Activated CD4-positive, alpha-beta T cell treated with anti-CD3 and anti-CD28 coated beads, Interleukin-2, amount 50 U/mL, for 48 hours (primary cell): ENCODE data around the gene PDLIM1.

Source experiments
- DNase-seq, 2 experiments: peaks; one replicate each; pipeline ENCODE4 v3.0.0-alpha.2; 2020

The PDLIM1 gene

GRCh38 chr10:95287281-95287680 is 3.5 kb downstream of the PDLIM1 start:
- DNase-seq = no peak

DNA sequence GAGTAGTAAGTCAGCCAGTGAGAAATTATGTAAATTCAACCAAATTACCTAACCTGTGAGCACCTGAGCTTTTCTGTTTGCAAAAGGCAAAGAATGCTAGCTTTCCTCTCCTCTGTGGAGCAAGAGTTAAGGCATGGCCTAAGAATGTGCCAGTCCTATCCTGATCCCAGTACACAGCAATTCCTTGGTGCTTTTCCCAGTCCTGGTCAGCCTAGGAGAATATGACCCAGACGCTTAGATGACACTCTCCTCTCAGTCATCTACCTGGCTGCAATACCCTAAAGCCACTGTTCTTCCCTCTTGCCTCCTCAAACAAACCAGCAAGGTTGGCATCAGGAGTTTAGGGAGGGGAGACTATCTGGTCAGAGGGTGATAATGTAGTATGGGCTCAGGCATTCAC is 4.1 kb downstream of the PDLIM1 start:
- no peak for DNase-seq

GRCh38 chr10:95285556-95285955 is 5.2 kb downstream of the PDLIM1 start:
- DNase-seq = no peak

GRCh38 chr10:95284807-95285206 is 6.0 kb downstream of the PDLIM1 start:
- no peak for DNase-seq

- DNase-seq = no peak
These were observed 8.7 kb downstream of the PDLIM1 start for GRCh38 chr10:95282107-95282506.

- DNase-seq = no peak
These were observed 9.6 kb downstream of the PDLIM1 start for GRCh38 chr10:95281206-95281605.

DNA sequence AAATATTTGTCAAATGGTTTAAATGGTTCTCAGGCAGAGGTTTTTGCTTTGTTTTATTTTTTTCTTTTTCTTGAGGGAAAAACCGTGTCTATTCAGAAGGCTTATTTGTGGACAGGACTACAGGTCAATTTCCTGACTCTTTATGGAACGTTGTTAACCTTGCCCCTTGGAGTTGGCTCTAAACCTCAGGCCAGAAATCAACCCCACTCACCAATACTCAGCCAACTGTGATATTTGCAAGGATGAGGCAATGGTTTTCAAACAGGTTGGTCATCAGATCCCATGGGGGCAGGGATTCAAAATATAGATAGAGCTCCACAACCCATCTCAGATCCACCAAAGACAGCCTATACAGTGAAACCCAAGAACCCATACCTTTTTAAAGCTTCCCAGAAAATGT is 10.2 kb downstream of the PDLIM1 start:
- DNase-seq = no peak

GRCh38 chr10:95279042-95279820 is 11.6 kb downstream of the PDLIM1 start:
- DNase-seq = no peak

GRCh38 chr10:95278061-95278988 is 12.5 kb downstream of the PDLIM1 start:
- no peak for DNase-seq

- no peak for DNase-seq
These were observed 13.2 kb downstream of the PDLIM1 start for GRCh38 chr10:95277614-95278013.

GRCh38 chr10:95277201-95277570 is 13.6 kb downstream of the PDLIM1 start:
- no peak for DNase-seq

DNA sequence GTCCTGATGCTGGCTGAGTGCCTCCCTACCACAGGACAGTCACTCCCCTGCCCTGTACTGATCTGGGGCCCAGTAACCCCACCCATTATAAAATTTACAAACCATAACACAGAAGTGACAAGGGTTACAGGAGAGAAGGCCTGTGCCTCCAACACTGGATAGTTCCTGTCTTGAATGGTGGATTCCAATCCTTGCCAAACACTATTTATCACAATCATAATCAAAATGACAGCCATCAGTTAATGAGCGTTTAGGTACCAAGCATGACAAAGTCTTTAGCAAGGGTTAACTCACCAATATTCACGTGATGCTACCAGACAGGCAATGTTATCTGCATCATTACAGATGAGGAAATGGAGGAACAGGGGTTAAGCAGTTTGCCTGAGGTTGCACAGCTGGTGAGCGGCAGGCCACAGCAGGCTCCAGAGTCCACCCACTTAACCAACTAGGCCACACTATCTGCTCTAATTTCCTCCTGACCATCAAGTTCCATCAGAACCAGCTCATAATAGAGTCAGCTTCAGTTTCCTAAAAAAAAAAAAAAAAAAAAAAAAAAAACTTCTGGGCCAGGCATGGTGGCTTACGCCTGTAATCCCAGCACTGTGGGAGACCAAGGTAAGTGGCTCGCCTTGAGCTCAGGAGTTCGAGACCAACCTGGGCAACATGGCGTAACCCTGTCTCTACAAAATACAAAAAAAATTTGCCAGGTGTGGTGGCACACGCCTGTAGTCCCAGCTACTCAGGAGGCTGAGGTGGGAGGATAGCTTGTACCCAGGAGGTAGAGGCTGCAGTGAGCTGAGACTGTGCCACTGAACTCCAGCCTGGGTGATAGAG is 14.2 kb downstream of the PDLIM1 start:
- DNase-seq = no peak

GRCh38 chr10:95275726-95276366 is 15.0 kb downstream of the PDLIM1 start:
- no peak for DNase-seq

- no peak for DNase-seq
These were observed 17.1 kb downstream of the PDLIM1 start for GRCh38 chr10:95273393-95274312.

DNA sequence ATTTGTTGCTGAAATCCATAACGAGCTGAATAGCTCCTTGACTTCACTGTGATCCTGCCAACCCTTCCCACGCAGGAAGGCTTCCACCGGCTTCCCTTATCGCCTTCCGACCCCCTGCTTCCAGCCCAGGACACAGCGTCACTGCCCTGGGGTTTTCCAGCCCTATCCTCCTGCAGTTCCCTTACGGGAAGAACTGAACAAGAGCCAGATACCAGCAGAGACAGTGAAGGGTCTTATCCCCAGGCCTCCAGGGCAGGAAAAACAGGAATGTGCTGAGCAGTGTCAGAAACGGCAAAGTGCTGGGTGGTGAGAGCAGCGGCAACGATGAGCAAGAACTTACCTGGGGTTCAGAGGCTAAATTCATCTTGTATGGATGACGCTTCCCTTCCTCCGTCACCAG is 22.4 kb downstream of the PDLIM1 start:
- DNase-seq = no peak

GRCh38 chr10:95267251-95267650 is 23.6 kb downstream of the PDLIM1 start:
- DNase-seq = no peak

GRCh38 chr10:95266674-95267095 is 24.1 kb downstream of the PDLIM1 start:
- no peak for DNase-seq

DNA sequence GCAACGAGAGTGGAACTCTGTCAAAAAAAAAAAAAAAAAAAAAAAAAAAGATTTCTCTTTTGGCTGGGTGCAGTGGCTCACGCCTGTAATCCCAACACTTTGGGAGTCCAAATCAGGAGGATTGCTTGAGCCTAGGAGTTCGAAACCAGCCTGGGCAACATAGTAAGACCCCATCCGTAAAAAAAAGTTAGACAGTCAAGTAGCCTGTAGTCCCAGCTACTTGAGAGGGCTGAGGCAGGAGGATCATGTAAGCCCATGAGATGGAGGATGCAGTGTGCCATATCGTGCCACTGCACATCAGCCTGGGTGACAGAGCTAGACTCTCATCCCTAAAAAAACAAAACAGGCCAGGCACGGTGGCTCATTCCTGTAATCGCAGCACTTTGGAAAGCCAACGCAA is 25.2 kb downstream of the PDLIM1 start:
- DNase-seq = no peak

DNA sequence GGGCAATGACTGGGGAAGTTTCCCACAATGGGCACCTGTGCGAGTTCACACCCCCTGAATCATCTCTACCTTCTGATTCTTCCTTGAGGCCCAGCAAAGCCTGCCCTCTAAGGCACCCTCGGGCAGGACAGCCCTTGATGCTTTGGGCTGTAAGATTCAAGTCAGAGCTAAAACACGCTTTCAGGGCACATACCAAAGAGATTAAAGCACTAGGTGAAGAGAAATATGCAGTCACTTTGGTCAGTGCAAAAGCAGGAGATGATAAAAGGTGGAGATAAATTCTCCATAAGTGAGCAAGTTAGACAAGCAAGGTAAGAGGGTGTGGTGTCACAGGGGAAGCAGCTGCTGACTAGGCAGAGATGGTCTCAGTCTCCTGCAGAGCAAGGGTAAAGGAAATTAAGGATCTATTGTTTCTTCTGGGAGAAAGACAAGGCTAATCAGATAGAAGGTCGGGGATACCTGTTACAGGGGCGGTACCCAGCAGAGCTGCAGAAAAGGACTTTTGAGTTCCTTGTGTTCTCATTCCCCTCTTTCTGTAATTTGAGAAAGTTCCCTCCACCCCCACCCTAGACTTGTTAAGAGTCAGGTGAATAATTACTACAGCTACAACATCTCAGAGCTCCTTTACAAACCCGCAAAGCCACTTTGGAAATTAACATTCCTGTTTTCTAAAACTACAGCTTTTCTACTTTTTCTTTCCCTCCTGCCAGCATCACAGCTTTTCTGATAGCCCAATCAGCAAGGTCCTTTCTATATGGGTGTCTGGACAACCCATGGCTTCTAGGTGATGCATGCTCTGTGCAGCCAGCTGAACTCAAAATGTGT is 26.4 kb downstream of the PDLIM1 start:
- no peak for DNase-seq

GRCh38 chr10:95263864-95264226 is 27.0 kb downstream of the PDLIM1 start:
- DNase-seq = no peak
